Keratinocyte (primary cell): ENCODE data around the gene KIF5B. TPM values are rescaled to one million over a fixed set of nuclear protein-coding genes. Genes with fewer than 3 reads are reported as not detected.

Experiments
- DNase-seq: peaks from one replicate; pipeline ENCODE4 v3.0.0-alpha.2; 2011; ENCODE audit warnings: low read depth, missing footprints, low spot score
- FAIRE-seq: peaks from 2 replicates; lab custom pipeline; 2011; peaks lifted over from hg19 to GRCh38; lab: Jason Lieb, UNC
- H2AFZ ChIP-seq: 2 replicates; pipeline ENCODE4 v1.6.0; 2012; ENCODE audit warnings: low read length, control low read depth, inconsistent platforms; ENCODE audit not compliant: control insufficient read depth
- H3K27ac ChIP-seq: 2 replicates; pipeline ENCODE4 v1.5.1; 2011; ENCODE audit warnings: low read length; ENCODE audit not compliant: control insufficient read depth, insufficient read depth
- H3K27me3 ChIP-seq: 3 replicates; pipeline ENCODE4 v1.6.0; 2011; ENCODE audit warnings: low read length; ENCODE audit not compliant: control insufficient read depth, insufficient read depth; ENCODE audit errors: extremely low read depth
- H3K36me3 ChIP-seq, 2 experiments: 2 replicates in 1 of 2; 3 replicates in 1 of 2; pipeline ENCODE4 v1.5.1; 2011; ENCODE audit warnings: low read length in 2 of 2, mild to moderate bottlenecking in 1 of 2; ENCODE audit not compliant: control insufficient read depth in 2 of 2, insufficient read depth in 2 of 2; ENCODE audit errors: extremely low read depth in 1 of 2
- H3K4me1 ChIP-seq: 3 replicates; pipeline ENCODE4 v1.5.1; 2011; ENCODE audit warnings: low read length; ENCODE audit not compliant: control insufficient read depth, insufficient read depth; ENCODE audit errors: extremely low read depth
- H3K4me2 ChIP-seq: 3 replicates; pipeline ENCODE4 v1.6.0; 2011; ENCODE audit warnings: low read depth, low read length; ENCODE audit not compliant: control insufficient read depth, insufficient read depth; ENCODE audit errors: extremely low read depth
- H3K4me3 ChIP-seq, 3 experiments: fragments of 200-600 bp in 1 of 3; sonication (generic) in 1 of 3; 2 replicates in 2 of 3; 3 replicates in 1 of 3; pipeline ENCODE4 v1.5.1; 2011 to 2016; ENCODE audit warnings: low read length in 3 of 3, mild to moderate bottlenecking in 3 of 3, control low read depth in 2 of 3, inconsistent platforms in 1 of 3, low read depth in 1 of 3, mixed read lengths in 1 of 3, mixed run types in 1 of 3, moderate library complexity in 1 of 3; ENCODE audit not compliant: control insufficient read depth in 2 of 3, insufficient read depth in 2 of 3; ENCODE audit errors: extremely low read depth in 1 of 3
- H3K79me2 ChIP-seq: 2 replicates; pipeline ENCODE4 v1.6.0; 2012; ENCODE audit warnings: low read length; ENCODE audit not compliant: control insufficient read depth, insufficient read depth
- H3K9ac ChIP-seq: 3 replicates; pipeline ENCODE4 v1.6.0; 2011; ENCODE audit warnings: low read length; ENCODE audit not compliant: control insufficient read depth, insufficient read depth; ENCODE audit errors: extremely low read depth
- H3K9me1 ChIP-seq: 3 replicates; pipeline ENCODE4 v1.6.0; 2011; ENCODE audit warnings: low read length; ENCODE audit not compliant: control insufficient read depth, insufficient read depth; ENCODE audit errors: extremely low read depth
- H3K9me3 ChIP-seq: 2 replicates; pipeline ENCODE4 v1.5.1; 2012; ENCODE audit warnings: low read depth, low read length; ENCODE audit not compliant: control insufficient read depth
- H4K20me1 ChIP-seq: 3 replicates; pipeline ENCODE4 v1.6.0; 2011; ENCODE audit warnings: low read length; ENCODE audit not compliant: control insufficient read depth, insufficient read depth; ENCODE audit errors: extremely low read depth
- EZH2 ChIP-seq: IDR thresholded peaks from one replicate; pipeline ENCODE4 v1.6.1; 2012; ENCODE audit warnings: inconsistent platforms, mild to moderate bottlenecking, low read length, moderate library complexity
- dilution Hi-C: fragments of 300-500 bp; cut with MboI; formaldehyde crosslinking; loops from one replicate; pipeline ENCODE4 v1.7.0; 2020; ENCODE audit warnings: low sequenced_read_pairs; ENCODE audit not compliant: extremely low pct_ligation_motif_present
- polyA plus RNA-seq, 5 experiments: library from polyadenylated mRNA; depleted of rRNA in 3 of 5; stranded (reverse) in 3 of 5; stranded (forward) in 1 of 5; unstranded in 1 of 5; fragments of >200 nt; gene quantifications; 1 replicate in 1 of 5; 2 replicates in 3 of 5; 3 replicates in 1 of 5; pipeline versions ENCODE4 v1.2.1 to v1.2.3, GENCODE V29; 2011 to 2012; ENCODE audit warnings: missing spikeins in 2 of 5, low read depth in 1 of 5, low replicate concordance in 1 of 5
- TF ChIP-seq, protein P1 (sequence below), 3 experiments: IDR thresholded peaks in 1 of 3; conservative IDR thresholded peaks in 1 of 3; optimal IDR thresholded peaks in 1 of 3; 2 replicates in 2 of 3; 3 replicates in 1 of 3; pipeline versions ENCODE3 to v1.5.1; 2011; ENCODE audit warnings: low read length in 3 of 3, mild to moderate bottlenecking in 3 of 3, moderate library complexity in 2 of 3, control low read depth in 1 of 3, inconsistent platforms in 1 of 3; ENCODE audit not compliant: insufficient read depth in 2 of 3; ENCODE audit errors: extremely low read depth in 1 of 3

KIF5B gene
- polyA plus RNA-seq, 1 donor (not counting 4 experiments of a cell fraction or from before 2014, with no cell fraction given), result 82.1 TPM

DNA sequence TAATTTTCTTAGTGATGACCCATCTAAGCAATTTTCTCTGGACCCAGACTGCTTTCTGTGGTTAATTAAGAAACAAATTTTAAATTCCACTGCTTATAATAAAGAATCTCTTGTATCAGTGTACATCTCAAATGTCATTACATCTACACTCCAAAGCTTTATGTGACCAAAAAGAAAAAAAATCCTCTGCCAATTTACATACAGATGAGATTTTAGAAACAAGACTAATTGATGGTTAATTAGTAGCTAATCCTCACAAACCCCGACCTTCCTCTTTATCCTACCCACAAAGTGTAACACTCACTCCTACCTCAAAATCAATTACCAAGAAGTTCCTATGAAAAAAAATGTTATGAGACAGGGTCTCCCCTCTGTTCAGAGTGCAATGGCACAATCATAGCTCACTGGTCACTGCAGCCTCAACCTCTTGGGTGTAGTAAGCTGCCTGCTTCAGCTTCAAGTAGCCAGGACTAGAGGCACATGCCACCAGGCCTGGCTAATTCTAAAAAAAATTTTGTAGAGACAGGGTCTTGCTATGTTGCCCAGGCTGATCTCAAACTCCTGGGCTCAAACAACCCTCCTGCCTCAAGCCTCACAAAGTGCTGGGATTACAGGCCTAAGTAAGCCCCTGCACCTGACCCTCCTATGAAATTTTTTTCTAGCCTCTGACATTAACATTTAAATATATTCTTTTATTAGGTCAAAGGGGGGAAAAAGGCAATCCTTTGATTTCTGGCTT lies 14.8 kb downstream of the KIF5B start:
- DNase-seq, result no peak
- no peak overlapping the region for H3K9ac ChIP-seq
- FAIRE-seq, result peak; percentile 75
- no peaks in the 10 kb centered on the region for H3K9me1 ChIP-seq
- peaks cover 14% of the 10 kb centered on the region for H4K20me1 ChIP-seq
- H3K36me3 ChIP-seq, result peaks cover 11 to 27% of the 10 kb centered on the region in 2 experiments
- H3K79me2 ChIP-seq, result peaks cover 79% of the 10 kb centered on the region
- H3K4me3 ChIP-seq, result no peak overlapping the region
- H3K4me1 ChIP-seq, result no peaks in the 10 kb centered on the region
- TF ChIP-seq, protein P1, sequence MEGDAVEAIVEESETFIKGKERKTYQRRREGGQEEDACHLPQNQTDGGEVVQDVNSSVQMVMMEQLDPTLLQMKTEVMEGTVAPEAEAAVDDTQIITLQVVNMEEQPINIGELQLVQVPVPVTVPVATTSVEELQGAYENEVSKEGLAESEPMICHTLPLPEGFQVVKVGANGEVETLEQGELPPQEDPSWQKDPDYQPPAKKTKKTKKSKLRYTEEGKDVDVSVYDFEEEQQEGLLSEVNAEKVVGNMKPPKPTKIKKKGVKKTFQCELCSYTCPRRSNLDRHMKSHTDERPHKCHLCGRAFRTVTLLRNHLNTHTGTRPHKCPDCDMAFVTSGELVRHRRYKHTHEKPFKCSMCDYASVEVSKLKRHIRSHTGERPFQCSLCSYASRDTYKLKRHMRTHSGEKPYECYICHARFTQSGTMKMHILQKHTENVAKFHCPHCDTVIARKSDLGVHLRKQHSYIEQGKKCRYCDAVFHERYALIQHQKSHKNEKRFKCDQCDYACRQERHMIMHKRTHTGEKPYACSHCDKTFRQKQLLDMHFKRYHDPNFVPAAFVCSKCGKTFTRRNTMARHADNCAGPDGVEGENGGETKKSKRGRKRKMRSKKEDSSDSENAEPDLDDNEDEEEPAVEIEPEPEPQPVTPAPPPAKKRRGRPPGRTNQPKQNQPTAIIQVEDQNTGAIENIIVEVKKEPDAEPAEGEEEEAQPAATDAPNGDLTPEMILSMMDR (optimal IDR thresholded peaks at IDR 0.05 in 1 of 3, IDR thresholded peaks at IDR 0.05 in 1 of 3, conservative IDR thresholded peaks at IDR 0.05 in 1 of 3; ENCODE audit: extremely low read depth in 1 of 3, insufficient read depth in 2 of 3, low read length in 3 of 3), result no peak
- TF ChIP-seq EZH2, result no peak
- no peak overlapping the region for H3K27ac ChIP-seq
- H3K9me3 ChIP-seq, result no peaks in the 10 kb centered on the region
- H2AFZ ChIP-seq, result no peak overlapping the region
- no peak overlapping the region for H3K4me2 ChIP-seq
- H3K27me3 ChIP-seq, result no peaks in the 10 kb centered on the region
- dilution Hi-C loops, result no loop called here

DNA sequence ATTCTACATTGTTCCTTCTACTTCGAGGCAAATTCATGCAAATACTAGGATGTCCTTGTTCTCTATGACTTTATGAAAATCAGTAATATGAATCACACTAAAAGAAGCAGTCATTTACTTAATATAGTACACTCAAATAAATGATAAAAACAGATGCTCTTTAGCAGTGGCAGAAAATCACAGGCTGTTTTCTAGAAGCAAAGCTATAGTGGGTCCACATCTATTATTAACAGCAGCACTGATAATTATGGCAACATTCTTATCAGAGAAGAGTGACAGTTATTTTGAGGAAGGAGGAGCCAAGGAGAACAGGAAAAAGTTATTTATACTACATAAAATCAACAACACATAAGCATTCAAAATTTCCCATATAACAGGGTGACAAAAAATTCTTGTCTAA lies 16.5 kb downstream of the KIF5B start:
- dilution Hi-C loops, result no loop called here
- Histone ChIP-seq H3K4me1 (no peaks in the 10 kb centered on the region), H3K4me2 (no peak overlapping the region), H3K4me3 (no peak overlapping the region), H3K79me2 (peaks cover 62% of the 10 kb centered on the region), H3K36me3 (peaks cover 14 to 25% of the 10 kb centered on the region in 2 experiments), H3K27ac (no peak overlapping the region), H4K20me1 (peaks cover 10% of the 10 kb centered on the region), H3K27me3 (no peaks in the 10 kb centered on the region), H3K9me3 (no peaks in the 10 kb centered on the region), H3K9me1 (no peaks in the 10 kb centered on the region), H3K9ac (no peak overlapping the region), H2AFZ (no peak overlapping the region)
- FAIRE-seq (peak; percentile 23), DNase-seq (no peak)
- TF ChIP-seq, protein P1 (optimal IDR thresholded peaks at IDR 0.05 in 1 of 3, IDR thresholded peaks at IDR 0.05 in 1 of 3, conservative IDR thresholded peaks at IDR 0.05 in 1 of 3; ENCODE audit: extremely low read depth in 1 of 3, insufficient read depth in 2 of 3, low read length in 3 of 3), result no peak
- TF ChIP-seq EZH2, result no peak
